ENCODE results near the gene TMEM129.

TMEM129 gene

DNA sequence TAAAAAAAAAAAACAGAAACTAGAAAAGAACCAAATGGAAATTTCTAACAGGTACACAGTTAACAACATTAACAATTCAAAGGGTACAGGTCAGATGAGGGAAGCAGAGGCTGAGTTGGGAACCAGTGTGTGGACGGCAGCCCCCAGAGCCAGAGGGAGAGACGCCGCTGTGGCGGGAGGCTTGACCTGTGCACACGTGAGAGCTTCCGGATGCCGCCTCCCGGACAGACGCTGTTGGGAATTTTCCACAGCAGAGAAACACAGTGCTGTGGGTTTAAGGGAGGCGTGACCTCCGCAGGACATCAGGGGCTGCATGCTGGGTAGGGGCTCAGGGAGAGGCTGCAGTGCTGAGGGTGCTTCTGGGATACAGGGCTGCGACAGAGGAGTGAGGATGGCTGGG is 22.4 kb upstream of the TMEM129 start:
- DNase-seq: no peak

GRCh38 chr4:1741208-1741607 is 20.1 kb upstream of the TMEM129 start:
- DNase-seq: no peak

DNA sequence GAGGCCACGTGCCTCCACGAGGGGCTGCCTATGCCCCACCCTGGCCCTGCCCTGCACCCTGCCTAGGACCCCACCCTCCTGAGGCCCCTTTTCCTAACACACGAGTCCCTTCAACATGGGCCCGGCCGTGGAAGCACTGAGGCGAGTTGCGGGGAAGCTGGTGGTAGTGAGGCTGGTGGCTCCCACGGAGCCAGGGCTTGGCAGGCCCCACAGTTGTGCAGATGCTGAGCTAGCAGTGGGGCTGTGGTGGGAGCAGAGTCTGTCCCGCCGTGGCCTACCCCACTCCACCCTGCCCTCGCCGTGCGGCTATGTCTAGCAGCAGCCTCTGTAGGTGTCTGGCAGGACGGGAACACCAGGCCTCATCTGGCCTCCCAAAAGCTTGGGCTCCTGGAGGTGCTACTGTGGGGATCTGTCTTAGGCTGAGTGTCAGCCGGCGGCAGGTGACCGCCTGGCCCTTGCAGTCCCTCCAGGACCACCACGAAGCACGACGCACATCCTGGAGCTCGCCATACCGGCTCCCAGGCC is 19.0 kb upstream of the TMEM129 start:
- no peak for DNase-seq

GRCh38 chr4:1739358-1739757 is 18.2 kb upstream of the TMEM129 start:
- DNase-seq: no peak

DNA sequence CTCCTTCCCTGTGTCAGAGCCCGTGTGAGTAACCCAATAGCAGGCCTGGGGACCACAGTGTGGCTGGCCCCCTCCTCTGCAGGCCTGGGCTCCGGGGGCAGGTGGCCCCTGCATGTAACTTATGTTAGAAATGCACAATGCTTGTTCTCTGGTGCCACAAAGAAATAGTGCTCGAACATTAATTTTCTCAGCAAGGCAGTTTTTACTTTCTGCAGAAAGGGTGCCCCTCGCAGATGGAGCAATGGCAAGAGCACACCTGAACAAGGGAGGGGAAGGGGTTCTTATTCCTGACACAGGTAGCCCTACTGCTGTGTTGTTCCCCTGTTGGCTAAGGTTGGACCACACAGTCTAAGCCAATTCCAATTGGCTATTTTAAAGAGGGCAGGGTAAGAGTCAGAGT is 17.3 kb upstream of the TMEM129 start:
- no peak for DNase-seq

DNA sequence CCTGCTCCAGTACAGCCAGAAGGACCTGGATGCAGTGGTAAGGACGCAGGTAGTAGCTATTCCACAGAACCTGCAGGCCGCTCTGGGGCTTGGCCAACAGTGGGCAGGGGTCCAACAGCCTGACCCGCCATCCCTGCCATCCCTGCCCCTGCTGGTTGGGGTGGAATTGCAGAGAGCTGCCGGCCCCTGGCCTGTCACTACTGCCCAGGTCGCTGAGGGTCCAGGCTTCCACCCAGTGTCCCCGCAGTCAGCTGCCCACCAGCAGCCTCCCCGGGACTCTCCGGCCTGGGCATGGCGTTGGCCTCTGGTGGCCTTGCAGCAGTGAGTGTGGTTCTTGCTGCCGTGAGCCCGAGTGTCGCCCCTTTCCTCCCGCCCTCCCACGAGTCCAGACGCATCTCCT is 16.5 kb upstream of the TMEM129 start:
- DNase-seq: no peak

DNA sequence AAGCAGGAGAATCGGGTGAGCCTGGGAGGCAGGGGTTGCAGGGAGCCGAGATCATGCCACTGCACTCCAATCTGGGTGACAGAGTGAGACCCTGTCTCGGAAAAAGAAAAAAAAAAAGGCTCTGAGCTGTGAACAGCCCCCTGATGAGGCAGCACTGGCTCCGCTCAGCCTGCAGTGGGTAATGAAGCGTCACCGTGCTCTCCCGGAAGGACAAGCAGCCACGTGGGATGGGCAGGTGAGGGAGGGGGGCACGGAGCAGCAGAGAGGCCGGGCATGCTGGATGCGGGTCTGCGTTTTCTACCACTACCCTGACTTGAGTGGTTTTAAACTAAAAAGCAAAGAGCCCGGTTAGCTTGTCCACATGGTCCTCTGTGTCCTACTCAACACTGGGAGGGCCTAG is 15.7 kb upstream of the TMEM129 start:
- DNase-seq: no peak

DNA sequence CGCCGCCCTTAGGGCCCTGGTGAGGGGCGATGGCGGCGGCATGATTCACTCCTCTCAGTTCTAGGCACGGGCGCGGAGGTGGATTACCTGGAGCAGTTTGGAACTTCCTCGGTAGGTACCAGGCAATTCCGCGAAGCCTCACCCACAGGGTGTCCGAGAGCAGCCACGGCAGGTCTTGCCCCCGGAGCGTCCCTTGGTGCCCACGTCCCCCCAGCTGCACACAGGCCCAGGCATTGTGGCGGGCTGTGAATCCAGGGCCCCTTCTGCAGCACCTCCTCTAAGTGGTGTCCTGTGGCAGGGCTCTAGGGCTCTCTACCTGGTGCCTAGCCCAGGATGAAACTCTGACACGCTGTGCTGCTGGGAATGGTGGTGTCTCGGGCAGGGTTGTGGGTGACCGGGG is 14.1 kb upstream of the TMEM129 start:
- no peak for DNase-seq

GRCh38 chr4:1732911-1733310 is 11.8 kb upstream of the TMEM129 start:
- DNase-seq: no peak

DNA sequence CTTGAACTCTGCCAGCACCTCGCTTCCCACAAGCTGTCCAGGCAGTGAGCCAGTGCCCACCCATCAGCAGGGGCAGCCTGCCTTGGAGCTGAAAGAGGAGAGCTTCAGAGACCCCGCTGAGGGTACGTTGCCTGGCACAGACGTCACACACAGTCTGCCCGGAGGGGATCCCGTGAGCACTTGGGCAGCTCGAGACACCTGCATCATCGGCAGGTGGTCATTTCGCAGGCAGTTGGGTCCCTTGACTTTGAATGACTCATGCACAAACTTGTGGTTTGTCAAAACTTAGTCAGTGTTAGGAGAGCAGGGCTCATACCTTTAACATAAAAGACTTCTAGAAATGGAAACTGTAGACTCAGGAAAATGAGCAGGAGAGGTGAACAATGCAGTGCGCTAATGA is 10.1 kb upstream of the TMEM129 start:
- DNase-seq: no peak

- no peak for DNase-seq
These were observed 9.5 kb upstream of the TMEM129 start for GRCh38 chr4:1730532-1731135.

- no peak for DNase-seq
These were observed 7.2 kb upstream of the TMEM129 start for GRCh38 chr4:1728061-1728980.

DNA sequence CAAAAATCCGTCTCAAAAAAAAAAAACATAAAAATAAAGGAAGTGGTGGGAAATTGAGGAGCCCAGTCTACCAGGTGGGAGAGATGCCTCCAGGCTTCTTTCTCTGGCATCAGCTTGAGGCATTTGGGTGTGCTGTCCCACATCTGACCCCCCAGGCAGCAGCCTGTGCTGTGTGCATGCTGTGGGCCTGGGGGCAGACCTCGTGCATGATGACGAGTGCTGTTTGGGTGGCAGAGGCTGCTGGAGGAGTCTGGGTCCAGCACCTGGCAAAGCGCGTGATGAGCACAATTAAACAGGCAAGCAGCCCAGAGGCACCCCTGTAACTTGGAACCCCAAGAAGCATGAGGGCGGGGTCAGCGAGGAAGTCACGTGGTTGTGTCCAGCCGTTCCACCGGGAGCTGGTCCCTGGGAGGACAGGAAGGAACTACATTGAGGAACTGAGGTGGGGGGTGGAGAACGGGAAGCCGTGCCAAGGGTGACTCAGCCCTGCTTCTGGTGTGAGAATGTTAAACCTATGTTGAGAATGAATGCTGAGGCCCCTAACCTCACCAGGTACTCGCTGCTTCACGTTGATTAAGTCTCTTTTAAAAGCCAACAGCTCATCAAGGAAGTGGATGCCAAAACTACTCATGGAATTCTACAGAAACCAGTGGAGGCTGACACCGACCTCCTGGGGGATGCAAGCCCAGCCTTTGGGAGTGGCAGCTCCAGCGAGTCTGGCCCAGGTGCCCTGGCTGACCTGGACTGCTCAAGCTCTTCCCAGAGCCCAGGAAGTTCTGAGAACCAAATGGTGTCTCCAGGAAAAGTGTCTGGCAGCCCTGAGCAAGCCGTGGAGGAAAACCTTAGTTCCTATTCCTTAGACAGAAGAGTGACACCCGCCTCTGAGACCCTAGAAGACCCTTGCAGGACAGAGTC is 6.3 kb upstream of the TMEM129 start:
- no peak for DNase-seq

DNA sequence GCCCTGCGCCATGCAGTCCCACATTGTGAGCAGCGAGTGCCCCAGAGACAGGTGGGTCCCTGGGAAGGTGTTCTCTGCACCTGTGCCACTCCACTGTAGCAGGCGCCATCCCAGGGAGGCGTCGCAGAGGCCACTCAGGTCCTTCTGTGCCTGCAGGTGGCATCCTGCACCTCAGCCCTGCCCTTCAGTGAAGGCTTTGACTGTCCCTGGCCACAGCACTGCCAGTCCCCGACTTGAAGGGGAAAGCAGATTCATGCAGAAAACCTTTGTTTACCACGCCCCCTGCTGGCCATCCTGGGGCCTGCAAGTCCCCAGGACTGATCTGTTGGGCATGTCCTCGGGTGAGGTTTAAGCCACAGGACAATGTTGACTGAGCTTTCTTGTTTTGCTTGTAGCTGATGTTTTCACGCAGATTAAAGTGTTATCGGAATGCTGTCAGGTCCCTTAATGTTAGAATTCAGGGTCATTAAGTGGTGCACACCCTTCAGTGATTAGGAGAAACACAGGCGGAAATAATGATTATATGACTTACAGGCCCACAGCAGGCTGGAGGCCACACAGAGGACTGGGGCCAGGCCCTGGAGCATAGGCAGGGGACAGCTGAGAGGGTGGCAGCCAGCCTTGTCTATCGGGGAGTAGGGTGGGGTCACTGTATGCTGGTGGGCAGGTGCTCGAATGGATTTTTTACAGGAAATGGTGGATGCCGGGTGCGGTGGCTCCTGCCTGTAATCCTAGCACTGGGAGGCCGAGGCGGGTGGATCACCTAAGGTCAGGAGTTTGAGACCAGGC is 5.2 kb upstream of the TMEM129 start:
- DNase-seq: peak; percentile 10

DNA sequence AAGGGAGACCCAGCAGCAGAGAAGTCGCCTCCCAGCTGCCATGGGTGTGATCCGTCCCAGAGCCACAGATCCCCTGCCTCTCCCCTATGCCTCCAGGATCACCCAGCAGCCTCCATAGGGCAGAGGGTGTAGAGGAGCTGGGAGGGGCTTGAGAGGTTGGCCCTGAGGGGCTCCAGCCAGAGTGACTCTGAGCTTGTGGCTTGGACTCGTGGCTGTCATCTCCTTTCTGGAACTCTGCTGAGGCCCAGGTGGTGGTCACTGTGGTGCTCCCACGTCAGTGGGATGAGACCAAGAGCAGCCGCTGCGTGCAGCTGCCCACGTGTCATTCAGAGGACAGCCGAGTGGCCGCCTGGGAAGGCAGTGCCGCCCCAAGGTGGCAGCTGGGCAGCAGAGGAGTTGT is 4.4 kb upstream of the TMEM129 start:
- no peak for DNase-seq

- DNase-seq: no peak
These were observed 2.1 kb upstream of the TMEM129 start for GRCh38 chr4:1723131-1723801.

DNA sequence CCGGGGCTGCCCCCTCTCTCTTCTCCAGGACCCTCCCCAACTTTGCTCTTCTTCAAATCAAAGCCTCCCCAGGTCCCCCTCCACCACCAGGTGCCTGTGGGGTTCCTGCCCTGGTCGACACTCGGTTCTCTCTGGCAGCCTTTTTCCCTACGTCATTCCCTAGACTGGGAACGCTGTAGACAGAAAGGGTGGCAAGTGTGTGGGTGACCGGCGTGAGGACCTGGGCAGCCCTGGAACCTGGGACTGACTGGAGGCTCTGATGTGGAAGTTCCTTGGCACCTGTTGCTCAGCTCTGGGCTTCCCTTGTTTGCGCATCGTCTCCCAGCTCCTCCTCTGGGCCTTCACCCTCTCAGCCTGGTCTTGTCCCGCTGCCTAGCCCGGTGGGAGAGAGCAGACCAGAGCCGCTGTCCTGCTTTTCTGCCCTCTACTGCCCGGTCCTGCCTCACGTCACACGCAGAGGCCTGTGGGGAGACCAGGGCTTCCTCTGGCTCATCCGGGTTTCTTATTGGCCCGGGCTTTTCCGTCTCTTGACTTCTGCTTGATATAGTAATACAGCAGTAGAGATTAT is 1.5 kb upstream of the TMEM129 start:
- no peak for DNase-seq

- DNase-seq: no peak
These were observed 785 bp upstream of the TMEM129 start for GRCh38 chr4:1721666-1722550.

GRCh38 chr4:1720163-1720983 is 750 bp downstream of the TMEM129 start:
- no peak for DNase-seq

Measured in NCI-H187 treated with DMSO at 0.1 percent for 48 hours (cell line).